Nephron (organoid): ENCODE results near the gene TAX1BP1.

Experiments
- H3K27ac Mint-ChIP-seq, 3 experiments: 2 replicates each; pipeline ENCODE4 v1.8.0; 2020; ENCODE audit warnings: mixed read lengths in 3 of 3, mild to moderate bottlenecking in 2 of 3, moderate library complexity in 1 of 3
- H3K27me3 Mint-ChIP-seq: 2 replicates; pipeline ENCODE4 v1.8.0; 2021; ENCODE audit warnings: low read depth, mild to moderate bottlenecking, moderate library complexity, mixed read lengths
- H3K36me3 Mint-ChIP-seq: 2 replicates; pipeline ENCODE4 v1.8.0; 2020; ENCODE audit warnings: low read depth, mixed read lengths
- H3K4me1 Mint-ChIP-seq: 2 replicates; pipeline ENCODE4 v1.8.0; 2020; ENCODE audit warnings: mixed read lengths
- H3K4me3 Mint-ChIP-seq, 3 experiments: 2 replicates each; pipeline ENCODE4 v1.8.0; 2020; ENCODE audit warnings: mild to moderate bottlenecking in 3 of 3, mixed read lengths in 3 of 3, moderate library complexity in 2 of 3
- H3K9me3 Mint-ChIP-seq: 2 replicates; pipeline ENCODE4 v1.8.0; 2020; ENCODE audit warnings: mixed read lengths
- TF ChIP-seq, protein P1 (sequence below), 3 experiments: fragments of 200-600 bp; sonication (generic); IDR thresholded peaks; one replicate each; pipeline ENCODE4 v1.5.0; 2021; ENCODE audit warnings: antibody characterized with exemption in 3 of 3; ENCODE audit not compliant: unreplicated experiment in 3 of 3

Gene TAX1BP1

DNA sequence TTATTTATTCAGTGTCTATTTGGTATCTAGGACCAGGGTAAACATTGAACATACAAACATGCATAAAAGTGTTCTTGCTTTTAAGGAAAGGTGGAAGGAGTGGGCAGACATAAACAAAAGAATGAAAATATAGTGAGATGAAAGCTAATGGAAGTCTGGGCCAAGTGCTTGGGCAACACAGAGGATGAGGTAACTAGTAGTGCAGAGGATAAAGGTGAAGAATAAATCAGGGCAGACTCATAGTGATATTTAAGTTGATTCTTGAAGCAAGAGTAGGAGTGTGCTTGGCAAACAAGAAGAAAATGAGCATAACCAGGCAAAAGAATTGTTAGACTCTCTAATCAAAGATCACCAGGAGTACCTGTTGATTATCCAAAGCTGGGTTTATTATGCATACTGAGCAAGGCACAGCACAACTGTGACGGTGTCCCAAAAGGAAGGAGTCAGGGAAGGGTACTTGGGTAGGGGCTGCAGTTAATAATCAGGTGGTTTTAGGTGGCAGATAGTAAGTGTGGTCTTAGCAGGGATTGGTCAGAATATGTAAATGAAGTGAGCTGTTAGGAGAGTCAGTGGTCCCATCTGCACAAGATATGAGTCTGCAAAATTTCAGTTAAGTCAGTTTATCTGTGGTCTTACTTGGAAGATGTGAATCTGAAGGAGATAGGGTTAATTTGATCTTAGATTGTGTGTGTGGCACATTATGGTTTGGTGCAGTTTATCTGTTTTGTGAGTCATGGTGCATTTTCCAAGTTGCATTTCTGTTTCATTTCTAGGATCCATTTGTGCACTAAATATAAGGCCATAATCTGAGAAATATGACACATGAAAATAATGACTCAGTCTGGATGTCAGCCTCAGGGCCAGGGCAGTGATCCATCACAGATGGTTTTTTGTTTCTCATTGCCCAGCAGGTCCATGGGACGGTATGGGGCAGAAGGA is 30.6 kb upstream of the TAX1BP1 start:
- Mint-ChIP-seq H3K27ac (peak overlapping the region in 2 of 3 experiments; percentile 19 to 20), H3K4me3 (no peak overlapping the region), H3K4me1 (peaks cover 17% of the 10 kb centered on the region), H3K9me3 (no peaks in the 10 kb centered on the region), H3K36me3 (no peaks in the 10 kb centered on the region), H3K27me3 (no peaks in the 10 kb centered on the region)
- TF ChIP-seq, protein P1, sequence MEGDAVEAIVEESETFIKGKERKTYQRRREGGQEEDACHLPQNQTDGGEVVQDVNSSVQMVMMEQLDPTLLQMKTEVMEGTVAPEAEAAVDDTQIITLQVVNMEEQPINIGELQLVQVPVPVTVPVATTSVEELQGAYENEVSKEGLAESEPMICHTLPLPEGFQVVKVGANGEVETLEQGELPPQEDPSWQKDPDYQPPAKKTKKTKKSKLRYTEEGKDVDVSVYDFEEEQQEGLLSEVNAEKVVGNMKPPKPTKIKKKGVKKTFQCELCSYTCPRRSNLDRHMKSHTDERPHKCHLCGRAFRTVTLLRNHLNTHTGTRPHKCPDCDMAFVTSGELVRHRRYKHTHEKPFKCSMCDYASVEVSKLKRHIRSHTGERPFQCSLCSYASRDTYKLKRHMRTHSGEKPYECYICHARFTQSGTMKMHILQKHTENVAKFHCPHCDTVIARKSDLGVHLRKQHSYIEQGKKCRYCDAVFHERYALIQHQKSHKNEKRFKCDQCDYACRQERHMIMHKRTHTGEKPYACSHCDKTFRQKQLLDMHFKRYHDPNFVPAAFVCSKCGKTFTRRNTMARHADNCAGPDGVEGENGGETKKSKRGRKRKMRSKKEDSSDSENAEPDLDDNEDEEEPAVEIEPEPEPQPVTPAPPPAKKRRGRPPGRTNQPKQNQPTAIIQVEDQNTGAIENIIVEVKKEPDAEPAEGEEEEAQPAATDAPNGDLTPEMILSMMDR (IDR thresholded peaks at IDR 0.05; ENCODE audit: unreplicated experiment in 3 of 3): no peak

GRCh38 chr7:27712217-27712616 is 27.7 kb upstream of the TAX1BP1 start:
- Mint-ChIP-seq H3K27me3 (peaks cover 5% of the 10 kb centered on the region), H3K27ac (no peak overlapping the region), H3K4me1 (peaks cover 25% of the 10 kb centered on the region), H3K4me3 (no peak overlapping the region), H3K9me3 (no peaks in the 10 kb centered on the region), H3K36me3 (no peaks in the 10 kb centered on the region)
- TF ChIP-seq, protein P1 (IDR thresholded peaks at IDR 0.05; ENCODE audit: unreplicated experiment in 3 of 3): no peak

- Mint-ChIP-seq H3K9me3 (no peaks in the 10 kb centered on the region), H3K4me3 (no peak overlapping the region), H3K4me1 (peaks cover 18% of the 10 kb centered on the region), H3K27me3 (peaks cover 5% of the 10 kb centered on the region), H3K36me3 (no peaks in the 10 kb centered on the region), H3K27ac (peak overlapping the region; percentile 90 to 99 (median 96))
- TF ChIP-seq, protein P1 (IDR thresholded peaks at IDR 0.05; ENCODE audit: unreplicated experiment in 3 of 3): no peak
Observed at GRCh38 chr7:27714831-27715444, 25.0 kb upstream of the TAX1BP1 start.

- no peaks in the 10 kb centered on the region for H3K9me3 Mint-ChIP-seq
- H3K36me3 Mint-ChIP-seq: no peaks in the 10 kb centered on the region
- no peak overlapping the region for H3K4me3 Mint-ChIP-seq
- H3K4me1 Mint-ChIP-seq: no peaks in the 10 kb centered on the region
- H3K27me3 Mint-ChIP-seq: no peaks in the 10 kb centered on the region
- TF ChIP-seq, protein P1 (IDR thresholded peaks at IDR 0.05; ENCODE audit: unreplicated experiment in 3 of 3): no peak
- no peak overlapping the region for H3K27ac Mint-ChIP-seq
Observed at GRCh38 chr7:27723085-27723484, 16.9 kb upstream of the TAX1BP1 start.

DNA sequence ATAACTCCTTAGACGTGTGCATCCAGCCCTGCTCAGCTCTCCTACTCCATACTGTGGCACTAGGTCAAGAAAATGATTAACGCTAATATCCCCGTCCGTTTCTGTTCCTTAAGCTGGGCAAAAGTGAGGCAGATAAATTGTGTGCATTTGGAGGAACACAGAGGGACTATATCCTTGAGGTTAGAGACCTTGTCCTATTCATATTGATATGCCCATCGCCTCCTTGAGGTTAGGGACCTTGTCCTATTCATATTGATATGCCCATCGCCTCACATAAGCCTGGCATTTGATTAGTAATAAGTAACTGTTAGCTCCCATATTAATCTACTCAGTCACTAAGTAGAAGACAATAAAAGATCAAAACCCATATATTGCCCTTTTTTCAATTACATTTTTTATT is 12.9 kb upstream of the TAX1BP1 start:
- Mint-ChIP-seq H3K4me3 (no peak overlapping the region), H3K4me1 (no peaks in the 10 kb centered on the region), H3K27ac (no peak overlapping the region), H3K9me3 (no peaks in the 10 kb centered on the region), H3K27me3 (no peaks in the 10 kb centered on the region), H3K36me3 (no peaks in the 10 kb centered on the region)
- TF ChIP-seq, protein P1 (IDR thresholded peaks at IDR 0.05; ENCODE audit: unreplicated experiment in 3 of 3): no peak
